A549 (cell line): ENCODE data around the gene VNN1. TPM values are rescaled to one million over a fixed set of nuclear protein-coding genes. Genes with fewer than 3 reads are reported as not detected.
A peak's percentile ranks its signal among the peaks of the same experiment; 100 is the strongest.

ENCODE experiments used
- ATAC-seq, 2 experiments: fragments of 200-7000 bp in 1 of 2; fragments of >200 bp in 1 of 2; cut with Nextera tagmentation in 1 of 2; cut with Tn5 transposase in 1 of 2; 3 replicates each; pipeline versions ENCODE4 v1.8.0 to v1.9.1; 2018 to 2020; ENCODE audit warnings: mild to moderate bottlenecking in 1 of 2, moderate library complexity in 1 of 2
- CTCF ChIA-PET: fragments of 300-600 bp; sonication (Branson Sonifier 250); formaldehyde crosslinking; extraction: SDS; loops from one replicate; lab custom pipeline; 2021; ENCODE audit warnings: antibody characterized with exemption, inconsistent platforms; lab: Yijun Ruan, JAX
- POLR2A ChIA-PET: fragments of 350-600 bp; formaldehyde crosslinking; extraction: SDS; loops from one replicate; lab custom pipeline; 2021; ENCODE audit warnings: antibody characterized with exemption, inconsistent platforms; lab: Yijun Ruan, JAX
- DNase-seq, 2 experiments: peaks; one replicate each; pipeline versions ENCODE4 v3.0.0 to v3.0.0-alpha.2; 2011 to 2016; ENCODE audit warnings: low read depth in 1 of 2, low spot score in 1 of 2
- FAIRE-seq: peaks from 2 replicates; lab custom pipeline; 2011; peaks lifted over from hg19 to GRCh38; lab: Jason Lieb, UNC
- H3K27ac ChIP-seq, 2 experiments: fragments of >200 bp; sonication (Bioruptor Twin); formaldehyde crosslinking; 3 replicates each; pipeline ENCODE4 v1.5.1; 2016 to 2017
- H3K4me1 ChIP-seq: fragments of >200 bp; sonication (Bioruptor Twin); formaldehyde crosslinking; 3 replicates; pipeline ENCODE4 v1.6.1; 2016
- H3K4me2 ChIP-seq: fragments of >200 bp; sonication (Bioruptor Twin); formaldehyde crosslinking; 3 replicates; pipeline ENCODE4 v1.6.1; 2016
- H3K4me3 ChIP-seq: fragments of >200 bp; sonication (Bioruptor Twin); formaldehyde crosslinking; 3 replicates; pipeline ENCODE4 v1.5.1; 2016
- H3K9me3 ChIP-seq: fragments of >200 bp; sonication (Bioruptor Twin); formaldehyde crosslinking; 3 replicates; pipeline ENCODE4 v1.6.1; 2016
- CEBPB ChIP-seq, 2 experiments: fragments of >200 bp in 1 of 2; sonication (Bioruptor Twin) in 1 of 2; formaldehyde crosslinking in 1 of 2; IDR thresholded peaks; 2 replicates each; pipeline ENCODE4 v1.6.1; 2012 to 2016
- CHD2 ChIP-seq: fragments of 150-350 bp; IDR thresholded peaks from 2 replicates; pipeline ENCODE4 v1.6.1; 2014; ENCODE audit warnings: low read length; ENCODE audit not compliant: partially characterized antibody
- CHD4 ChIP-seq: fragments of 200-600 bp; sonication (generic); IDR thresholded peaks from 2 replicates; pipeline ENCODE4 v1.6.1; 2016; ENCODE audit warnings: antibody characterized with exemption, mild to moderate bottlenecking, borderline replicate concordance
- EHF ChIP-seq: fragments of 250-450 bp; sonication (Bioruptor Pico); IDR thresholded peaks from 2 replicates; pipeline ENCODE4 v1.5.0; 2020; ENCODE audit warnings: mild to moderate bottlenecking
- FOSB ChIP-seq: fragments of 250-450 bp; sonication (Bioruptor Pico); IDR thresholded peaks from 2 replicates; pipeline ENCODE4 v1.5.0; 2020; ENCODE audit warnings: mild to moderate bottlenecking, moderate library complexity
- FOSL2 ChIP-seq, 2 experiments: fragments of 450-650 bp in 1 of 2; fragments of >200 bp in 1 of 2; sonication (Bioruptor Twin) in 1 of 2; formaldehyde crosslinking; IDR thresholded peaks; 2 replicates each; pipeline versions ENCODE4 v1.5.0 to v1.6.1; 2016 to 2020; ENCODE audit warnings: mild to moderate bottlenecking in 1 of 2, moderate library complexity in 1 of 2
- GATA3 ChIP-seq: IDR thresholded peaks from 2 replicates; pipeline ENCODE4 v1.6.1; 2012; ENCODE audit warnings: borderline replicate concordance
- HDAC2 ChIP-seq: fragments of 200-600 bp; sonication (generic); IDR thresholded peaks from 2 replicates; pipeline ENCODE4 v1.6.1; 2016
- JUN ChIP-seq, 2 experiments: fragments of >200 bp; sonication (Bioruptor Twin); formaldehyde crosslinking; IDR thresholded peaks; 2 replicates in 1 of 2; 3 replicates in 1 of 2; pipeline ENCODE4 v1.6.1; 2016 to 2017
- KDM5A ChIP-seq: fragments of 200-600 bp; sonication (generic); IDR thresholded peaks from 2 replicates; pipeline ENCODE4 v1.6.1; 2016; ENCODE audit warnings: antibody characterized with exemption, mild to moderate bottlenecking
- MYC ChIP-seq: IDR thresholded peaks from 2 replicates; pipeline ENCODE4 v1.6.1; 2012; ENCODE audit warnings: mild to moderate bottlenecking, inconsistent platforms, low read length, improper control_type of control experiment, borderline replicate concordance
- NPAS2 ChIP-seq: fragments of 250-450 bp; sonication (Bioruptor Pico); IDR thresholded peaks from 2 replicates; pipeline ENCODE4 v1.8.0; 2022; ENCODE audit warnings: mild to moderate bottlenecking, moderate library complexity, borderline replicate concordance
- NR3C1 ChIP-seq: fragments of >200 bp; sonication (Bioruptor Twin); formaldehyde crosslinking; IDR thresholded peaks from 3 replicates; pipeline ENCODE4 v1.6.1; 2017
- PHF8 ChIP-seq: fragments of 200-600 bp; sonication (generic); IDR thresholded peaks from 2 replicates; pipeline ENCODE4 v1.6.1; 2016; ENCODE audit warnings: low read depth, mild to moderate bottlenecking, antibody characterized with exemption, moderate library complexity, borderline replicate concordance
- POLR2A ChIP-seq: IDR thresholded peaks from 2 replicates; pipeline ENCODE4 v1.6.1; 2012; ENCODE audit warnings: mild to moderate bottlenecking, low read length
- POLR2AphosphoS2 ChIP-seq: conservative IDR thresholded peaks from 2 replicates; pipeline ENCODE4 v1.6.1; 2012; ENCODE audit warnings: low read length, improper control_type of control experiment, inconsistent platforms
- RAD21 ChIP-seq, 2 experiments: fragments of >200 bp in 1 of 2; sonication (Bioruptor Twin) in 1 of 2; formaldehyde crosslinking in 1 of 2; IDR thresholded peaks in 1 of 2; conservative IDR thresholded peaks in 1 of 2; 2 replicates in 1 of 2; 3 replicates in 1 of 2; pipeline ENCODE4 v1.6.1; 2012 to 2018; ENCODE audit warnings: inconsistent platforms in 1 of 2
- RFX5 ChIP-seq: fragments of 450-650 bp; IDR thresholded peaks from 2 replicates; pipeline ENCODE4 v1.7.1; 2014; ENCODE audit warnings: antibody characterized with exemption, mild to moderate bottlenecking, moderate library complexity
- SMC3 ChIP-seq: fragments of >200 bp; sonication (Bioruptor Twin); formaldehyde crosslinking; IDR thresholded peaks from 3 replicates; pipeline ENCODE4 v1.6.1; 2018; ENCODE audit warnings: inconsistent platforms
- SREBF2 ChIP-seq: fragments of 450-650 bp; IDR thresholded peaks from 2 replicates; pipeline ENCODE4 v1.6.1; 2014; ENCODE audit warnings: mild to moderate bottlenecking, moderate library complexity
- ZC3H11A ChIP-seq: fragments of 450-650 bp; IDR thresholded peaks from 2 replicates; pipeline ENCODE4 v1.6.1; 2014; ENCODE audit warnings: antibody characterized with exemption, mild to moderate bottlenecking
- ZFP36 ChIP-seq: fragments of 450-650 bp; IDR thresholded peaks from 2 replicates; pipeline ENCODE4 v1.6.1; 2014; ENCODE audit warnings: borderline replicate concordance; ENCODE audit not compliant: partially characterized antibody
- ZNF302 ChIP-seq: fragments of 250-450 bp; sonication (Bioruptor Pico); IDR thresholded peaks from 2 replicates; pipeline ENCODE4 v1.9.0; 2021; ENCODE audit warnings: inconsistent platforms, mild to moderate bottlenecking, moderate library complexity
- WGBS: methylation state at CpG from one replicate; pipeline ENCODE4 v1.1.6; 2017; ENCODE audit errors: missing lambda C conversion rate; 5-methylcytosine and 5-hydroxymethylcytosine counted together
- polyA plus RNA-seq, 4 experiments: library from polyadenylated mRNA; depleted of rRNA in 3 of 4; stranded (reverse); fragments of >200 nt; fragmentation: RNase III in 1 of 4; extraction: RNeasy Plus Mini Kit Qiagen cat#74134 plus additional on column Dnase treatment in 1 of 4; gene quantifications; 2 replicates in 3 of 4; 3 replicates in 1 of 4; pipeline ENCODE4 v1.2.3, GENCODE V29; 2011 to 2017
- TF ChIP-seq, protein P1 (sequence below): IDR thresholded peaks from 2 replicates; pipeline ENCODE4 v1.6.1; 2012
- TF ChIP-seq, protein P2 (sequence below): fragments of >200 bp; sonication (Bioruptor Twin); formaldehyde crosslinking; IDR thresholded peaks from 3 replicates; pipeline ENCODE4 v1.6.1; 2016
- TF ChIP-seq, protein P3 (sequence below): fragments of >200 bp; sonication (Bioruptor Twin); formaldehyde crosslinking; IDR thresholded peaks from 3 replicates; pipeline ENCODE4 v1.5.1; 2016
- TF ChIP-seq, protein P4 (sequence below): fragments of 200-600 bp; sonication (generic); IDR thresholded peaks from 2 replicates; pipeline ENCODE4 v1.6.1; 2016; ENCODE audit warnings: antibody characterized with exemption, mild to moderate bottlenecking, moderate library complexity

Gene VNN1
- polyA plus RNA-seq, 2 of the 4 experiments (the other 2 are of a cell fraction) = 0.03 to 0.09 TPM

DNA sequence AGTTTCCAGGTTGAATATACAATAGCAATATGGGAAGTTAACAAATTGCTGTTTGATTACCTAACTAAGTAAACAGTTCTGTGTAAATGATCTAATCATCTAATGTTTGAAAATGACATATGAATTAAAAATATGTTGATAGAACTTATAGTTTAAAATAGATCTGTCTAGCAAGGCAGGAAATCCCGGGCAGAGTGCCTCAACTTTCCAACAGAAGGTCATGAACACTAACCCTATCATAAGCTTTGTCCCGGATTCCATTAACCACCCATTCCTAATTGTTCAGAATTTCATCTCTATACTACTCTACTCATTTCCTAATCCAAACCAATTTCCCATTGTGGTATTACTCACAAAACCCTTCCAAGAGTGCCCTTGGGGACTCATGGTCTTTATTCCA, 65.0 kb downstream of the VNN1 start:
- POLR2A ChIA-PET = no interaction called here
- CTCF ChIA-PET = no interaction called here
- FAIRE-seq = no peak
- Histone ChIP-seq H3K27ac (no peak overlapping the region), H3K9me3 (no peaks in the 10 kb centered on the region), H3K4me2 (no peak overlapping the region), H3K4me1 (no peaks in the 10 kb centered on the region), H3K4me3 (no peak overlapping the region)
- TF ChIP-seq RAD21 (conservative IDR thresholded peaks at IDR 0.05 in 1 of 2, IDR thresholded peaks at IDR 0.05 in 1 of 2) = no peak
- TF ChIP-seq GATA3 = no peak
- no peak for TF ChIP-seq POLR2A
- no peak for TF ChIP-seq CHD4
- no peak for TF ChIP-seq PHF8
- no peak for TF ChIP-seq HDAC2
- TF ChIP-seq FOSB (CRISPR knock-in tag) = no peak
- TF ChIP-seq RFX5 = no peak
- TF ChIP-seq, protein P1, sequence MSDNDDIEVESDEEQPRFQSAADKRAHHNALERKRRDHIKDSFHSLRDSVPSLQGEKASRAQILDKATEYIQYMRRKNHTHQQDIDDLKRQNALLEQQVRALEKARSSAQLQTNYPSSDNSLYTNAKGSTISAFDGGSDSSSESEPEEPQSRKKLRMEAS = no peak
- no peak for TF ChIP-seq CEBPB (IDR thresholded peaks at IDR 0.05)
- TF ChIP-seq POLR2AphosphoS2 = no peak
- TF ChIP-seq SREBF2 = no peak
- TF ChIP-seq EHF (CRISPR knock-in tag) = no peak
- WGBS = 50% methylated on average over 2 of the region's 2 CpGs
- ATAC-seq = no peak
- no peak for DNase-seq

DNA sequence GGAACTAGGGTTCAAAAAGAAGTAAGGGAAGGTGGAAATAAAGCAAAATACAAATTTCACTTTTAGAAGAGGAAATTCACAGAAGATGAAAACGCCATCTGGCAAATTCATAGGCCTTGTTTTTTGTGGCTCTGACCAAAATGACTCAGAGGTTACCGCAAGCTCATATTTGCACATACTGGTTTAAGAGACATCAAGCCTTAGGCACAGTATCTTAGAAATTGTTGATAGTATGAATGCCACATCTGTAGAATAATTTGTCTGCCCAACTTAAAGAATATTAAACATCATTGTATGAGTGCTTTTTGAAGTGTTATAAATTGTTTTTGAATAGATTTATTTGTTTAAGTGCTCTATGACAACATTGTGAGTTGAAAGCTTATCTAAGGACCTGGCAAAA, 65.5 kb downstream of the VNN1 start:
- no peak for FAIRE-seq
- POLR2A ChIA-PET = no interaction called here
- Histone ChIP-seq H3K4me1 (no peaks in the 10 kb centered on the region), H3K9me3 (no peaks in the 10 kb centered on the region), H3K4me3 (no peak overlapping the region), H3K27ac (no peak overlapping the region), H3K4me2 (no peak overlapping the region)
- 41% methylated on average over 2 of the region's 2 CpGs for WGBS
- CTCF ChIA-PET = no interaction called here
- ATAC-seq = no peak
- peak in 1 of 2 experiments; percentile 1 for DNase-seq
- no peak for TF ChIP-seq NPAS2 (CRISPR knock-in tag)
- no peak for TF ChIP-seq ZC3H11A
- TF ChIP-seq, protein P1 = no peak
- TF ChIP-seq, protein P2, sequence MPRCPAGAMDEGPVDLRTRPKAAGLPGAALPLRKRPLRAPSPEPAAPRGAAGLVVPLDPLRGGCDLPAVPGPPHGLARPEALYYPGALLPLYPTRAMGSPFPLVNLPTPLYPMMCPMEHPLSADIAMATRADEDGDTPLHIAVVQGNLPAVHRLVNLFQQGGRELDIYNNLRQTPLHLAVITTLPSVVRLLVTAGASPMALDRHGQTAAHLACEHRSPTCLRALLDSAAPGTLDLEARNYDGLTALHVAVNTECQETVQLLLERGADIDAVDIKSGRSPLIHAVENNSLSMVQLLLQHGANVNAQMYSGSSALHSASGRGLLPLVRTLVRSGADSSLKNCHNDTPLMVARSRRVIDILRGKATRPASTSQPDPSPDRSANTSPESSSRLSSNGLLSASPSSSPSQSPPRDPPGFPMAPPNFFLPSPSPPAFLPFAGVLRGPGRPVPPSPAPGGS = no peak
- no peak for TF ChIP-seq CHD2
- TF ChIP-seq ZFP36 = no peak
- no peak for TF ChIP-seq ZNF302 (CRISPR knock-in tag)
- no peak for TF ChIP-seq MYC
- TF ChIP-seq GATA3 = no peak
- no peak for TF ChIP-seq FOSL2 (IDR thresholded peaks at IDR 0.05)
- no peak for TF ChIP-seq FOSL2 (CRISPR knock-in tag; IDR thresholded peaks at IDR 0.05)
- TF ChIP-seq, protein P3, sequence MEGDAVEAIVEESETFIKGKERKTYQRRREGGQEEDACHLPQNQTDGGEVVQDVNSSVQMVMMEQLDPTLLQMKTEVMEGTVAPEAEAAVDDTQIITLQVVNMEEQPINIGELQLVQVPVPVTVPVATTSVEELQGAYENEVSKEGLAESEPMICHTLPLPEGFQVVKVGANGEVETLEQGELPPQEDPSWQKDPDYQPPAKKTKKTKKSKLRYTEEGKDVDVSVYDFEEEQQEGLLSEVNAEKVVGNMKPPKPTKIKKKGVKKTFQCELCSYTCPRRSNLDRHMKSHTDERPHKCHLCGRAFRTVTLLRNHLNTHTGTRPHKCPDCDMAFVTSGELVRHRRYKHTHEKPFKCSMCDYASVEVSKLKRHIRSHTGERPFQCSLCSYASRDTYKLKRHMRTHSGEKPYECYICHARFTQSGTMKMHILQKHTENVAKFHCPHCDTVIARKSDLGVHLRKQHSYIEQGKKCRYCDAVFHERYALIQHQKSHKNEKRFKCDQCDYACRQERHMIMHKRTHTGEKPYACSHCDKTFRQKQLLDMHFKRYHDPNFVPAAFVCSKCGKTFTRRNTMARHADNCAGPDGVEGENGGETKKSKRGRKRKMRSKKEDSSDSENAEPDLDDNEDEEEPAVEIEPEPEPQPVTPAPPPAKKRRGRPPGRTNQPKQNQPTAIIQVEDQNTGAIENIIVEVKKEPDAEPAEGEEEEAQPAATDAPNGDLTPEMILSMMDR = no peak
- TF ChIP-seq NR3C1 = no peak
- no peak for TF ChIP-seq JUN (IDR thresholded peaks at IDR 0.05)
- TF ChIP-seq KDM5A = no peak
- TF ChIP-seq, protein P4, sequence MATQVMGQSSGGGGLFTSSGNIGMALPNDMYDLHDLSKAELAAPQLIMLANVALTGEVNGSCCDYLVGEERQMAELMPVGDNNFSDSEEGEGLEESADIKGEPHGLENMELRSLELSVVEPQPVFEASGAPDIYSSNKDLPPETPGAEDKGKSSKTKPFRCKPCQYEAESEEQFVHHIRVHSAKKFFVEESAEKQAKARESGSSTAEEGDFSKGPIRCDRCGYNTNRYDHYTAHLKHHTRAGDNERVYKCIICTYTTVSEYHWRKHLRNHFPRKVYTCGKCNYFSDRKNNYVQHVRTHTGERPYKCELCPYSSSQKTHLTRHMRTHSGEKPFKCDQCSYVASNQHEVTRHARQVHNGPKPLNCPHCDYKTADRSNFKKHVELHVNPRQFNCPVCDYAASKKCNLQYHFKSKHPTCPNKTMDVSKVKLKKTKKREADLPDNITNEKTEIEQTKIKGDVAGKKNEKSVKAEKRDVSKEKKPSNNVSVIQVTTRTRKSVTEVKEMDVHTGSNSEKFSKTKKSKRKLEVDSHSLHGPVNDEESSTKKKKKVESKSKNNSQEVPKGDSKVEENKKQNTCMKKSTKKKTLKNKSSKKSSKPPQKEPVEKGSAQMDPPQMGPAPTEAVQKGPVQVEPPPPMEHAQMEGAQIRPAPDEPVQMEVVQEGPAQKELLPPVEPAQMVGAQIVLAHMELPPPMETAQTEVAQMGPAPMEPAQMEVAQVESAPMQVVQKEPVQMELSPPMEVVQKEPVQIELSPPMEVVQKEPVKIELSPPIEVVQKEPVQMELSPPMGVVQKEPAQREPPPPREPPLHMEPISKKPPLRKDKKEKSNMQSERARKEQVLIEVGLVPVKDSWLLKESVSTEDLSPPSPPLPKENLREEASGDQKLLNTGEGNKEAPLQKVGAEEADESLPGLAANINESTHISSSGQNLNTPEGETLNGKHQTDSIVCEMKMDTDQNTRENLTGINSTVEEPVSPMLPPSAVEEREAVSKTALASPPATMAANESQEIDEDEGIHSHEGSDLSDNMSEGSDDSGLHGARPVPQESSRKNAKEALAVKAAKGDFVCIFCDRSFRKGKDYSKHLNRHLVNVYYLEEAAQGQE = no peak
- no peak for TF ChIP-seq SMC3
